NOMO-1 treated with dmso at 0.1 percent for 144 hours (cell line): ENCODE results near the gene DCAF12.
"Not testable (repeated sequence)": the region's sequence is repeated elsewhere in the genome, so short reads cannot be mapped to it uniquely, and the experiment has no call there.

Experiments
- DNase-seq: peaks from one replicate; lab custom pipeline; 2025; ENCODE audit not compliant: unreplicated experiment; lab: John Stamatoyannopoulos, UW

DCAF12 gene

GRCh38 chr9:34126207-34127034 is at the start of gene DCAF12:
Gene DCAF12 (minus strand): TSS chr9:34126698. CDS start chr9:34126431, 267 bp downstream.
- DNase-seq = peak; percentile 98

GRCh38 chr9:34176089-34176488 is 49.6 kb upstream of the DCAF12 start:
- DNase-seq = no peak

DNA sequence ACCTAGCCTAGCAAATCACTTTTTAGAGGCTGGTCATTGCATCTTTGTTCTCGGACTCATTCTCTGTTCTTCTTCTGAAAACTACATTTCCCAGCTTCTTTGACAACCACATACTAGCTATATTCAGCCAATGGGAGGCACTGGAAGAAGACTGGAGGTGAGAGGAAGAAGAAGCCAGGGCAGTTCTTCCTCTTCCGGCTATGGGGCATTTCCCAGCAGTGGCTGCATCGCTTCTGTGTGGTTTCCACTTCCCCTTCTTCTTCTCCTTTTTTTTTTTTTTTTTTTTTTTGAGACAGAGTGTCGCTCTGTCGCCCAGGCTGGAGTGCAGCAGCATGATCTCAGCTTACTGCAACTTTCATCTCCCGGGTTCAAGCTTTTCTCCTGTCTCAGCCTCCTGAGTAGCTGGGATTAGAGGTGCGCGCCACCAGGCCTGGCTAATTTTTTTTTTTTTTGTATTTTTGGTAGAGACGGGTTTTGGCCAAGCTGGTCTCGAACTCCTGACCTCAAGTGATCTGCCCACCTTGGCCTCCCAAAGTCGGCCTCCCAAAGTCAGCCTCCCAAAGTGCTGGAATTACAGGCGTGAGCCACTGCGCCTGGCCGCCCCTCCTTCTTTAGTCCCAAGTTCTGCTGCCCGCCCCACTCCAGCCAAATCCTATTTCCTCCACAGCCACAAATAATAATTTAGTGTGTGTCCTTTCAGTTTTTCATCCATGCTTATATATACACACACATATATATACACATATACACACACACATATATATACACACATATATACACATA is 45.4 kb upstream of the DCAF12 start:
- DNase-seq = peak; percentile 99

DNA sequence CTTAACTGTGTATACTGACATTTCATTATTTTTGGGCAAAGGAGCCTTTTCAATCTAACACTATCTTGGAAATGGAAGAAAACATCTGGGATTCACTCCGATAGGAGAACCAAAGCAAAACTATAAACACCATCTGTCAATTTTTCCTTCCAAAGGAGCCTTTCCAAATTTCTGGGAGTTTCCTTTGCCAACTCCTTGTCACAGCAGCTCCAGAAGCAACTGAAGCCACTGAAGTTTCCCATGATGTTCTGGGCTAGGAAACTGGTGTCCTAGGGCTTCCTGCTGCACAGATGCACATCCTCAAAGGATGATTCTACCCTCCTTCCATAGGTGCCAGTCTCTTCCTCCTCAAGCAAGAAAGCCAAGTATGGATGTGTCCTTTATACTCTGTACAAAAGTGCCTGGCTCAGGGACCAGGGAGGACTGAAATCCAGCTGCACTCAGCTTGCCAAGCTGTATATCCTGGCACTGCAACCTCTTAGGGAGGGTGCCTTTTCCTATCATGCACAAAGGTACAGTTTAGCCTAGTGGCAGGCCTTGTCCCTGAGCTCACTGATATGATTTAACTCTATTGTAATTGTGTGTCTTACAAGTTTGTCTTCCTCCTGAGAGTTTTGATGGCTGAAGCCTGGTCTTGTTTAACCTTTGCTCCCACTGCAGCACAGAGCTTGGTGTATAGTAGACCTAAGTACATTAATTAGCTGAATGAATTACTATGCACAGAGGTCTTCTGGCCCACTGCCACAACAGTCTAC is 43.9 kb upstream of the DCAF12 start:
- no peak for DNase-seq

DNA sequence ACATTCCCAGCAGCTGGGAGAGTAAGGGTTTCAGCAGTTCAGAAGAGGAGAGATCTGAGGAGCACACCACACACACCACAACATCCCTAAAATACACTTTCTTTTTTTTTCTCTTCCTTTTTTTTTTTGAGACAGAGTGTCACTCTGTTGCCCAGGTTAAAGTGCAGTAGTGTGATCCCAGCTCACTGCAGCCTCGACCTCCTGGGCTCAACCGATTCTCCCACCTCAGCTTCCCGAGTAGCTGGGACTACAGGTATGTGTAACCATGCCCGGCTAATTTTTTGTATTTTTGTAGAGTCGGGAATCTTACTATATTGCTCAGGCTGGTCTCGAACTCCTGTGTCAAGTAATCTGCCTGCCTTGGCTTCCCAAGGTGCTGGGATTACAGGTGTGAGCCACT is 42.6 kb upstream of the DCAF12 start:
- peak; percentile 57 for DNase-seq

- peak; percentile 59 for DNase-seq
Observed at GRCh38 chr9:34163434-34163833, 36.9 kb upstream of the DCAF12 start.

GRCh38 chr9:34158362-34158869 is 31.9 kb upstream of the DCAF12 start:
- DNase-seq = no peak

DNA sequence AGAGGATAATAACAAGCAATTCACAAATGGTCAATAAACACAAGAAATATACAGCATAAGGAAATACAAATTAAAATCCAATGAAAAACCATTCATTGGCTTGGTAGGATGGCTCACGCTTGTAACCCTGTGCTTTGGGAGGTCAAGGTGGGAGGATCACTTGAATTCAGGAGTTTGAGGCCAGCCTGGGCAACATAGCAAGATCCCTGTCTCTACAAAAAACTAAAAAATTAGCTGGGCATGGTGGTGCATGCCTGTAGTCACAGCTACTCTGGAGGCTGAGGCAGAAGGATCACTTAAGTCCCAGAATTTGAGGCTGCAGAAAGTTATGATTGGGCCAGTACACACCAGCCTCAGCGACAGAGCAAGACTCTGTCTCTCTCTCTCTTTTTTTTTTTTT is 31.4 kb upstream of the DCAF12 start:
- DNase-seq = no peak

GRCh38 chr9:34157318-34157717 is 30.8 kb upstream of the DCAF12 start:
- no peak for DNase-seq

DNA sequence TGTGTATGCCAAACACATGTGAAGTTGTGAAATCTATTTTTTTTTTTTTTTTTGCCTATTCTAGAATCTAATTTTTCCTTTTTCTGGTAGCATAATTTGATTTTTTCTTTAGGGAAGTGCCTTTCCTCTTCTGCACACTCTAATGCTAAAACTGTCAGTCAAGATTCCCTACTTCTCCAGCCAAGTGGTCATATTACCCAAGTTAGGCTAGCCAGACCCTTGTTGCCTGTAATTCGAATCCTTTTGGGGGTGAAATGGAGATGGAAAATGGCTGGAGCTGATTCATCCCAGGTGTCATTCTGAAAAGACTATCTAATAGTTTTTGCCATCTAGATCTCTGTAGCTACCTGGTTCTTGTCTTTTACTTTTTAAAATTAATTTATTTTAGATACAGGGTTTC is 27.6 kb upstream of the DCAF12 start:
- DNase-seq = no peak

GRCh38 chr9:34151398-34151797 is 24.9 kb upstream of the DCAF12 start:
- no peak for DNase-seq

GRCh38 chr9:34145165-34145564 is 18.7 kb upstream of the DCAF12 start:
- DNase-seq = no peak

DNA sequence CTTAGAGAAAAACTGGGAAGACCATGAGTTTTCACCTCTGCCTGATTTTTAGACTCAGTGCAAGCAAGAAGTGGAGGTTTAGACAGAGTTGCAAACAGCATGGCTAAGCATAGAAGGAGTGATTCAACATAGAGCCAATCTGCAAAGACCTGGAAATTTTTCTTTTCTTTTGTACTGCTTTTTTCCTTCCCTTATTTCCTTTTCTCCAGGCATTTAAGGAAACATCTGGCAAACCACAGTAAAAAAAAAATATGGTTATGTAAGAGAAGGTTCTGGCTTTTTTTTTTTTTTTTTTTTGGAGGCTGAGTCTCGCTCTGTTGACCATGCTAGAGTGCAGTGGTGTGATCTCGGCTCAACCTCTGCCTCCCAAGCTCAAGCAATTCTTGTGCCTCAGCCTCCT is 16.6 kb upstream of the DCAF12 start:
- DNase-seq = no peak

GRCh38 chr9:34140853-34141252 is 14.4 kb upstream of the DCAF12 start:
- DNase-seq = no peak

DNA sequence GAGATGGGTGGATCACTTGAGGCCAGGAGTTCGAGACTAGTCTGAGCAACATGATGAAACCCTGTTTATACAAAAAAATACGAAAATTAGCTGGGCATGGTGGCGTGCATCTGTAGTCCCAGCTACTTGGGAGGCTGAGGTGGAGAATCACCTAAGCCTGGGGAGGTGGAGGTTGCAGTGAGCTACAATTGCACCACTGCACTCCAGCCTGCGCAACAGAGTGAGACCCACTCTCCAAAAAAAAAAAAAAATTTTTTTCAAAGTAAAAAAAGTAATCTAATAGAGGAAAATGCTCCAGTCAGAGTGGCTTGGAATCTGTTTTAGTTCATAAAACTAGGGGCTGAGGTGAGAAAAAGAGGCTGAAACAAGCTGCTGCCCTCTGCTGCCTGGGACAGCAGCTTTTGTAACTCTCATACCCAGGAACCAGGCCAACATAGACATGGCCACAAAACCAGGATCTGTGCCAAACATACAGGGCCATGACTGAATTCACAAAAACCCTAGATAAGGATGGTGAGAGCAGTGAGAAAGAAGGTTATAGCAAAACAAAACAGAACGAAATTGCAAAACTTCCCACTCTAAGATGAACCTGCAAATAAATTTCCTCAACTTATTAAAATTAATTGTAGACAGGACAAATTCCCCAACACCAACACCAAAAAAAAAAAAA is 13.1 kb upstream of the DCAF12 start:
- DNase-seq = no peak

GRCh38 chr9:34138644-34139043 is 12.1 kb upstream of the DCAF12 start:
- DNase-seq = not testable (repeated sequence)

DNA sequence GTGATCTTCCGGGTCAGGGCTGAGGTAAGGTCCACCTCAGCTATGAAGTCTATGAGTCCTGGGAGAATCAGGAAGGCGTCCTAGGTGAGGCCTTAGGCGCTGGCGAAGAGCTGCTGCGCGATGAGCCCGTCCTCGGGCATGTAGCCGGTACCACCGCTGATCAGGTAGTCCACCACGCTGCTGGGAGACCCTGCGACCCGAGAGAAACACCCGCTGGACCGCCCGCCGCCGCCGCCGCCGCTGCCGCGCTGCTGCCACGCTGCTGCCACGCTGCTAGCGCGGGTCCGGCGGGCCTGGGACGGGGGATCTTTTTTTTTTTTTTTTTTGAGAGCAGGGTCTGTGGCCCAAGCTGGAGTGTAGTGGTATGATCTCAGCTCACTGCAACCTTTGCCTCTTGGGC is 8.0 kb upstream of the DCAF12 start:
- no peak for DNase-seq

- no peak for DNase-seq
Observed at GRCh38 chr9:34133436-34133949, 7.0 kb upstream of the DCAF12 start.

DNA sequence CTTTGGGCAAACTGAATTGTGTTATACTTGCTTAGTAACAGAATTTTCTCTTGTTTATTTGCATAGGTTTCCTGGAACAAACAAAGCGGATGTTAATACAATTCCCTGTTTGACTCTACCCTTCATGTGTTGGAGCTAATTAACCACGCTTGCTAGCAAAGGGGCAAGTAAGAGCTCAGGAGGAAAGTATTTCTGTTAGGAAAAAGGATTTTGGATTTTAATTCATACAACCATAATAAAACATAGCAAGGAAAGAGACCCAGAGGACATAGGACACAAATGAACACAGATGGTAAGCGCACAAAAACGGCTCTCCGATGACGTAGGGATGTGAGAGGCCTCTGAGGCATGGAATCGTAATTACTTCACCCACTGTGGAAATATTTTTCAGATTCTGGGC is 5.1 kb upstream of the DCAF12 start:
- no peak for DNase-seq
